KMS-11 (cell line): Measurements from ENCODE around the gene CASP10.
"Not testable (repeated sequence)": the region's sequence is repeated elsewhere in the genome, so short reads cannot be mapped to it uniquely, and the experiment has no call there.

Experiments used
- H2AFZ ChIP-seq: fragments of 200-600 bp; sonication (generic); 2 replicates; pipeline ENCODE4 v1.6.1; 2016; ENCODE audit warnings: antibody characterized with exemption, mixed run types, low read depth
- H3K27ac ChIP-seq: fragments of 200-600 bp; sonication (generic); 2 replicates; pipeline ENCODE4 v1.6.1; 2016; ENCODE audit warnings: mild to moderate bottlenecking, mixed run types
- H3K27me3 ChIP-seq: fragments of 200-600 bp; sonication (generic); 2 replicates; pipeline ENCODE4 v1.6.1; 2017; ENCODE audit warnings: mild to moderate bottlenecking, low read depth, mixed run types, moderate library complexity; ENCODE audit not compliant: insufficient read depth
- H3K36me3 ChIP-seq: fragments of 200-600 bp; sonication (generic); 2 replicates; pipeline ENCODE4 v1.6.1; 2017; ENCODE audit warnings: mild to moderate bottlenecking, mixed run types; ENCODE audit not compliant: insufficient read depth
- H3K4me1 ChIP-seq: fragments of 200-600 bp; sonication (generic); 2 replicates; pipeline ENCODE4 v1.6.1; 2016; ENCODE audit warnings: mild to moderate bottlenecking, low read depth, mixed run types; ENCODE audit not compliant: poor library complexity, severe bottlenecking
- H3K4me2 ChIP-seq: fragments of 200-600 bp; sonication (generic); 2 replicates; pipeline ENCODE4 v1.7.0; 2016; ENCODE audit warnings: mild to moderate bottlenecking, mixed run types
- H3K4me3 ChIP-seq: fragments of 200-600 bp; sonication (generic); IDR thresholded peaks from 2 replicates; pipeline ENCODE4 v1.6.1; 2017; ENCODE audit warnings: low read depth, low read length, mixed read lengths; ENCODE audit not compliant: insufficient read depth
- H3K79me2 ChIP-seq: fragments of 200-600 bp; sonication (generic); 2 replicates; pipeline ENCODE4 v1.6.1; 2016; ENCODE audit warnings: low read depth, mixed run types; ENCODE audit not compliant: insufficient read depth
- H3K9ac ChIP-seq: fragments of 200-600 bp; sonication (generic); 2 replicates; pipeline ENCODE4 v1.6.1; 2016; ENCODE audit warnings: mild to moderate bottlenecking, mixed run types
- H4K20me1 ChIP-seq: fragments of 200-600 bp; sonication (generic); 2 replicates; pipeline ENCODE4 v1.6.1; 2016; ENCODE audit warnings: mild to moderate bottlenecking, mixed run types; ENCODE audit not compliant: insufficient read depth
- CTCF ChIP-seq: fragments of 200-600 bp; sonication (generic); conservative IDR thresholded peaks from 2 replicates; pipeline ENCODE4 v1.6.1; 2017; ENCODE audit warnings: low read depth, mild to moderate bottlenecking, antibody characterized with exemption, low read length, moderate library complexity, mixed read lengths

The CASP10 gene

GRCh38 chr2:201164166-201164565 is 18.8 kb upstream of the CASP10 start:
- TF ChIP-seq CTCF, result no peak
- Histone ChIP-seq H3K4me1 (peaks cover 7% of the 10 kb centered on the region), H3K4me3 (no peak overlapping the region), H3K4me2 (no peak overlapping the region), H3K9ac (no peak overlapping the region), H3K27ac (no peak overlapping the region), H4K20me1 (no peaks in the 10 kb centered on the region), H3K27me3 (no peaks in the 10 kb centered on the region), H2AFZ (no peak overlapping the region), H3K36me3 (peaks cover 5% of the 10 kb centered on the region; the same call in 1 of the 2 replicates), H3K79me2 (no peaks in the 10 kb centered on the region)

- H3K27ac ChIP-seq, result no peak overlapping the region
- H3K9ac ChIP-seq, result no peak overlapping the region
- no peaks in the 10 kb centered on the region for H3K27me3 ChIP-seq
- no peak for TF ChIP-seq CTCF
- 0 out of 2 replicates have a peak, but pooled peaks cover 2% of the 10 kb centered on the region for H4K20me1 ChIP-seq
- no peak overlapping the region for H3K4me3 ChIP-seq
- no peak overlapping the region for H2AFZ ChIP-seq
- no peak overlapping the region for H3K4me2 ChIP-seq
- peaks cover 7% of the 10 kb centered on the region for H3K4me1 ChIP-seq
- no peaks in the 10 kb centered on the region for H3K79me2 ChIP-seq
- H3K36me3 ChIP-seq, result no peaks in the 10 kb centered on the region
Observed at GRCh38 chr2:201167546-201167945, 15.4 kb upstream of the CASP10 start.

GRCh38 chr2:201168496-201168895 is 14.4 kb upstream of the CASP10 start:
- H3K79me2 ChIP-seq, H3K27me3 ChIP-seq: not testable (repeated sequence)

GRCh38 chr2:201171259-201171814 is 11.6 kb upstream of the CASP10 start:
- no peaks in the 10 kb centered on the region for H3K36me3 ChIP-seq
- peaks cover 24% of the 10 kb centered on the region for H3K4me1 ChIP-seq
- no peaks in the 10 kb centered on the region for H3K79me2 ChIP-seq
- no peak overlapping the region for H2AFZ ChIP-seq
- no peak overlapping the region for H3K9ac ChIP-seq
- H3K27me3 ChIP-seq, result no peaks in the 10 kb centered on the region
- 0 out of 2 replicates have a peak, but pooled peaks cover 2% of the 10 kb centered on the region for H4K20me1 ChIP-seq
- no peak overlapping the region for H3K4me2 ChIP-seq
- no peak for TF ChIP-seq CTCF
- H3K27ac ChIP-seq, result no peak overlapping the region
- no peak overlapping the region for H3K4me3 ChIP-seq

More at GRCh38 chr2:201168496-201168895, 14.4 kb upstream of the CASP10 start:
- not testable (repeated sequence) for H3K4me1 ChIP-seq, H3K4me2 ChIP-seq, H4K20me1 ChIP-seq, H3K27ac ChIP-seq, H3K9ac ChIP-seq, H3K36me3 ChIP-seq, H3K4me3 ChIP-seq, H2AFZ ChIP-seq

- Histone ChIP-seq H3K36me3 (no peaks in the 10 kb centered on the region), H4K20me1 (0 out of 2 replicates have a peak, but pooled peaks cover 2% of the 10 kb centered on the region), H3K4me3 (no peak overlapping the region), H3K79me2 (no peaks in the 10 kb centered on the region), H3K9ac (no peak overlapping the region), H3K27me3 (no peaks in the 10 kb centered on the region), H3K4me1 (peaks cover 32% of the 10 kb centered on the region), H3K27ac (no peak overlapping the region), H3K4me2 (no peak overlapping the region), H2AFZ (no peak overlapping the region)
- no peak for TF ChIP-seq CTCF
Observed at GRCh38 chr2:201172279-201172678, 10.7 kb upstream of the CASP10 start.
